ENCODE measurements around the gene TBC1D22A.
"Not testable (repeated sequence)": the region's sequence is repeated elsewhere in the genome, so short reads cannot be mapped to it uniquely, and the experiment has no call there.

TBC1D22A gene

GRCh38 chr22:46730568-46731245, 31.7 kb upstream of the TBC1D22A start:
- Histone ChIP-seq H3K27ac (no peak overlapping the region; the same call in 1 of the 2 replicates), H3K36me3 (peaks cover 21% of the 10 kb centered on the region), H3K4me3 (ENCODE audit: low read depth, low read length) (no peak overlapping the region), H3K27me3 (ENCODE audit: insufficient read depth, low read depth, severe bottlenecking) (no peaks in the 10 kb centered on the region), H3K9me3 (ENCODE audit: severe bottlenecking) (no peaks in the 10 kb centered on the region)
- no peak for TF ChIP-seq CTCF (IDR thresholded peaks at IDR 0.05; ENCODE audit: low read depth, low read length)
- no peak for DNase-seq

- Histone ChIP-seq H3K4me3 (ENCODE audit: low read depth, low read length) (no peak overlapping the region), H3K9me3 (ENCODE audit: severe bottlenecking) (no peaks in the 10 kb centered on the region), H3K27me3 (ENCODE audit: insufficient read depth, low read depth, severe bottlenecking) (no peaks in the 10 kb centered on the region), H3K36me3 (peaks cover 28% of the 10 kb centered on the region), H3K27ac (no peak overlapping the region)
- no peak for TF ChIP-seq CTCF (IDR thresholded peaks at IDR 0.05; ENCODE audit: low read depth, low read length)
- DNase-seq, result no peak
These were observed 31.0 kb upstream of the TBC1D22A start for GRCh38 chr22:46731246-46732040.

GRCh38 chr22:46732041-46732379, 30.4 kb upstream of the TBC1D22A start:
- TF ChIP-seq CTCF (IDR thresholded peaks at IDR 0.05; ENCODE audit: low read depth, low read length), result no peak
- Histone ChIP-seq H3K27me3 (ENCODE audit: insufficient read depth, low read depth, severe bottlenecking) (no peaks in the 10 kb centered on the region), H3K36me3 (peaks cover 31% of the 10 kb centered on the region), H3K9me3 (ENCODE audit: severe bottlenecking) (no peaks in the 10 kb centered on the region), H3K27ac (no peak overlapping the region), H3K4me3 (ENCODE audit: low read depth, low read length) (no peak overlapping the region)
- no peak for DNase-seq

- DNase-seq, result no peak
- Histone ChIP-seq H3K36me3 (peaks cover 31% of the 10 kb centered on the region), H3K9me3 (ENCODE audit: severe bottlenecking) (no peaks in the 10 kb centered on the region), H3K27ac (no peak overlapping the region), H3K4me3 (ENCODE audit: low read depth, low read length) (no peak overlapping the region), H3K27me3 (ENCODE audit: insufficient read depth, low read depth, severe bottlenecking) (no peaks in the 10 kb centered on the region)
- no peak for TF ChIP-seq CTCF (IDR thresholded peaks at IDR 0.05; ENCODE audit: low read depth, low read length)
These were observed 29.9 kb upstream of the TBC1D22A start for GRCh38 chr22:46732513-46732912.

- not testable (repeated sequence) for DNase-seq; H3K27ac ChIP-seq; H3K4me3 ChIP-seq (ENCODE audit: low read depth, low read length); H3K9me3 ChIP-seq (ENCODE audit: severe bottlenecking); H3K27me3 ChIP-seq (ENCODE audit: insufficient read depth, low read depth, severe bottlenecking)
- peaks cover 23% of the 10 kb centered on the region for H3K36me3 ChIP-seq
These were observed 28.2 kb upstream of the TBC1D22A start for GRCh38 chr22:46734213-46734722.

- no peak for DNase-seq
- H3K36me3 ChIP-seq, result peaks cover 23% of the 10 kb centered on the region
- no peaks in the 10 kb centered on the region for H3K9me3 ChIP-seq (ENCODE audit: severe bottlenecking)
- H3K27ac ChIP-seq, result no peak overlapping the region
- no peak overlapping the region for H3K4me3 ChIP-seq (ENCODE audit: low read depth, low read length)
- no peaks in the 10 kb centered on the region for H3K27me3 ChIP-seq (ENCODE audit: insufficient read depth, low read depth, severe bottlenecking)
- no peak for TF ChIP-seq CTCF (IDR thresholded peaks at IDR 0.05; ENCODE audit: low read depth, low read length)
These were observed 27.5 kb upstream of the TBC1D22A start for GRCh38 chr22:46734830-46735453.
